ENCODE data around the gene NMBR.

Gene NMBR

GRCh38 chr6:142172758-142173157 lies 25.8 kb upstream of the NMBR start (continued):
- no peak for TF ChIP-seq ELK4 (IDR thresholded peaks at IDR 0.05; ENCODE audit: borderline replicate concordance, low read depth, low read length)
- no peak for TF ChIP-seq ZNF202 (tag by site-specific recombination; IDR thresholded peaks at IDR 0.05; ENCODE audit: borderline replicate concordance)
- no peak for TF ChIP-seq GFI1B (tag by site-specific recombination; IDR thresholded peaks at IDR 0.05)
- no peak for TF ChIP-seq ZNF324 (tag by site-specific recombination; IDR thresholded peaks at IDR 0.05)
- no peak for TF ChIP-seq SCRT2 (tag by site-specific recombination; IDR thresholded peaks at IDR 0.05)

GRCh38 chr6:142171351-142171750 lies 24.4 kb upstream of the NMBR start:
- Histone ChIP-seq H3K27ac (ENCODE audit: extremely low read depth, low read depth, low read length) (no peak overlapping the region), H3K36me3 (ENCODE audit: control insufficient read depth in 2 of 2, insufficient read depth in 1 of 2, low read length in 2 of 2) (peaks cover 55 to 79% of the 10 kb centered on the region in 2 experiments), H3K4me3 (ENCODE audit: low read depth, low read length) (no peak overlapping the region), H3K4me1 (ENCODE audit: control insufficient read depth, insufficient read depth, low read length) (no peaks in the 10 kb centered on the region), H3K9me3 (ENCODE audit: control insufficient read depth, insufficient read depth, low read depth, low read length) (no peaks in the 10 kb centered on the region)
- CTCF ChIA-PET = interaction anchor here (1.3 to 4.7 kb wide), 2 partner anchors 15 to 37 kb away, joined by 4 to 30 read pairs; no protein-coding TSS in a partner anchor
- POLR2A ChIA-PET = interaction anchor here (0.6 kb wide), 1 partner anchor 20 kb away, joined by 3 read pairs; no protein-coding TSS in a partner anchor
- TF ChIP-seq ZFHX2 (tag by site-specific recombination; conservative IDR thresholded peaks at IDR 0.05) = no peak
- no peak for TF ChIP-seq KLF10 (tag by site-specific recombination; IDR thresholded peaks at IDR 0.05)
- TF ChIP-seq ZBTB49 (tag by site-specific recombination; IDR thresholded peaks at IDR 0.05; ENCODE audit: low read depth) = no peak
- TF ChIP-seq ZNF121 (tag by site-specific recombination; IDR thresholded peaks at IDR 0.05) = no peak
- no peak for TF ChIP-seq ZBTB20 (tag by site-specific recombination; IDR thresholded peaks at IDR 0.05)
- TF ChIP-seq REPIN1 (tag by site-specific recombination; IDR thresholded peaks at IDR 0.05; ENCODE audit: low read depth) = no peak
- TF ChIP-seq TSHZ1 (tag by site-specific recombination; IDR thresholded peaks at IDR 0.05; ENCODE audit: borderline replicate concordance) = no peak
- no peak for TF ChIP-seq ZNF776 (tag by site-specific recombination; IDR thresholded peaks at IDR 0.05; ENCODE audit: borderline replicate concordance)
- TF ChIP-seq ZNF423 (tag by site-specific recombination; IDR thresholded peaks at IDR 0.05) = no peak
- no peak for TF ChIP-seq ZNF292 (tag by site-specific recombination; IDR thresholded peaks at IDR 0.05; ENCODE audit: borderline replicate concordance, low read depth)
- no peak for TF ChIP-seq ZNF341 (tag by site-specific recombination; IDR thresholded peaks at IDR 0.05; ENCODE audit: low read depth)
- TF ChIP-seq ZNF791 (tag by site-specific recombination; IDR thresholded peaks at IDR 0.05) = no peak
- TF ChIP-seq ZNF2 (tag by site-specific recombination; IDR thresholded peaks at IDR 0.05) = no peak
- no peak for TF ChIP-seq INSM2 (tag by site-specific recombination; IDR thresholded peaks at IDR 0.05)
- TF ChIP-seq ZNF514 (tag by site-specific recombination; IDR thresholded peaks at IDR 0.05) = no peak
- no peak for TF ChIP-seq ZNF37A (tag by site-specific recombination; IDR thresholded peaks at IDR 0.05)
- TF ChIP-seq PATZ1 (tag by site-specific recombination; IDR thresholded peaks at IDR 0.05) = no peak
- TF ChIP-seq ZNF449 (tag by site-specific recombination; IDR thresholded peaks at IDR 0.05) = no peak
- no peak for TF ChIP-seq ZNF23 (tag by site-specific recombination; IDR thresholded peaks at IDR 0.05; ENCODE audit: borderline replicate concordance)
